Lower leg skin (tissue), 3 donors: ENCODE measurements around the gene KAT2B.

Experiments
- POLR2A ChIP-seq, 2 donors: fragments of 450-650 bp; IDR thresholded peaks; one replicate each; pipeline ENCODE4 v1.6.1; 2016 to 2017; ENCODE audit warnings: antibody characterized with exemption in 2 of 2, mild to moderate bottlenecking in 1 of 2, moderate library complexity in 1 of 2
- TF ChIP-seq, protein P1 (sequence below), 3 donors: fragments of 450-650 bp; IDR thresholded peaks; one replicate each; pipeline ENCODE4 v1.5.1; 2016; ENCODE audit warnings: antibody characterized with exemption in 3 of 3, mild to moderate bottlenecking in 3 of 3, moderate library complexity in 2 of 3

DNA sequence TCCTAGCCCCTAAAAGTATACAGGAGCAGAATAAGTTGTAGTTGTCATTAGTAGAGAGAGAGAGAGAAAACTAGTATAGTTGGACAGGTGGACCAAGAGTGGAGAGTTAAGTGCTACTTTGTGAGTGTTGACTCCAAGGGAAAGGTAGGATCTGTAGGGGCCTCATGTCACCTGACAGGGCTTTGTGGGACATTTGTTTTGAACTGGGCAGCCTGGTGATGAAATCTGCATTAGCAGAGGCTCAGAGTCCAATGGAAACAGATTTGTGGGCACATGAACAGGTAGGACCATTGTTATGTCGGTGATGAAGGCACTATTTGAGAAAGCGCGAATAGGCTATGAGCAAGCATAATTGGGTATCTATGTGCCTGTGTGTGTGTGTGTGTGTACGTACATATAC lies 102.3 kb downstream of the KAT2B start:
- TF ChIP-seq, protein P1, sequence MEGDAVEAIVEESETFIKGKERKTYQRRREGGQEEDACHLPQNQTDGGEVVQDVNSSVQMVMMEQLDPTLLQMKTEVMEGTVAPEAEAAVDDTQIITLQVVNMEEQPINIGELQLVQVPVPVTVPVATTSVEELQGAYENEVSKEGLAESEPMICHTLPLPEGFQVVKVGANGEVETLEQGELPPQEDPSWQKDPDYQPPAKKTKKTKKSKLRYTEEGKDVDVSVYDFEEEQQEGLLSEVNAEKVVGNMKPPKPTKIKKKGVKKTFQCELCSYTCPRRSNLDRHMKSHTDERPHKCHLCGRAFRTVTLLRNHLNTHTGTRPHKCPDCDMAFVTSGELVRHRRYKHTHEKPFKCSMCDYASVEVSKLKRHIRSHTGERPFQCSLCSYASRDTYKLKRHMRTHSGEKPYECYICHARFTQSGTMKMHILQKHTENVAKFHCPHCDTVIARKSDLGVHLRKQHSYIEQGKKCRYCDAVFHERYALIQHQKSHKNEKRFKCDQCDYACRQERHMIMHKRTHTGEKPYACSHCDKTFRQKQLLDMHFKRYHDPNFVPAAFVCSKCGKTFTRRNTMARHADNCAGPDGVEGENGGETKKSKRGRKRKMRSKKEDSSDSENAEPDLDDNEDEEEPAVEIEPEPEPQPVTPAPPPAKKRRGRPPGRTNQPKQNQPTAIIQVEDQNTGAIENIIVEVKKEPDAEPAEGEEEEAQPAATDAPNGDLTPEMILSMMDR (IDR thresholded peaks at IDR 0.05), result no peak
- TF ChIP-seq POLR2A (IDR thresholded peaks at IDR 0.05), result no peak
